Stimulated activated naive CD8-positive, alpha-beta T cell treated with anti-CD3 and anti-CD28 coated beads, Interleukin-15, amount 100 ng/mL, for 72 hours (primary cell): ENCODE results near the gene EPHB6.

ENCODE experiments used
- ATAC-seq: fragments of 150-1000 bp; cut with Tn5 transposase; 2 replicates; pipeline ENCODE4 v1.10.0; 2021; ENCODE audit warnings: mild to moderate bottlenecking, moderate library complexity
- DNase-seq, 2 donors: peaks; one replicate each; pipeline ENCODE4 v3.0.0; 2021 to 2022
- H3K27ac Mint-ChIP-seq, 2 donors: one replicate each; pipeline ENCODE4 v1.8.0; 2022; ENCODE audit warnings: mild to moderate bottlenecking in 2 of 2, mixed read lengths in 2 of 2, moderate library complexity in 2 of 2
- H3K27me3 Mint-ChIP-seq: one replicate; pipeline ENCODE4 v1.8.0; 2022; ENCODE audit warnings: mixed read lengths
- H3K4me1 Mint-ChIP-seq: one replicate; pipeline ENCODE4 v1.8.0; 2022; ENCODE audit warnings: mild to moderate bottlenecking, mixed read lengths
- H3K4me3 Mint-ChIP-seq, 2 donors: one replicate each; pipeline ENCODE4 v1.8.0; 2022; ENCODE audit warnings: mild to moderate bottlenecking in 2 of 2, mixed read lengths in 2 of 2, moderate library complexity in 1 of 2
- H3K9me3 Mint-ChIP-seq, 2 donors: one replicate each; pipeline ENCODE4 v1.8.0; 2022; ENCODE audit warnings: mixed read lengths in 2 of 2

EPHB6 gene

DNA sequence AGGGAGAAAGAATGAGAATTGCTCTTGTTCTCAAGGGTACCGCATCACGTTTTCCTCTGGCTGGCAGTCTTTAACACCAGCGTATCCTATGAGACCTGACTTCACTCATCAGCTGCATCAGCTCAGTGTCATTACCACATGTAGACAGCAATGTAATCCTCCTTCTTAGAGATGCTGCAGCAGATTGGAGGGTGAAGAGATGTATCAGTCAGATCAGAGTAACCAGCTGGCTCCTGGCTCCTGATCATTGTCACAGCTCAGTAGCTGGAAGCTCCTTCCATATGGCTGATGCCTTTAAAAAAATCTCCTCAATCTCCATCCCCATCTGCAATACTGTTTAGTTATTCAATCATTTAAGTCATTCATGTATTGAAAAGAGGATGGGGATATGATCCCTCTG lies 39.7 kb upstream of the EPHB6 start:
- Mint-ChIP-seq H3K4me3 (no peak overlapping the region), H3K27me3 (peaks cover 10% of the 10 kb centered on the region), H3K9me3 (no peaks in the 10 kb centered on the region), H3K4me1 (peaks cover 55% of the 10 kb centered on the region), H3K27ac (no peak overlapping the region)
- ATAC-seq, result no peak
- no peak for DNase-seq

DNA sequence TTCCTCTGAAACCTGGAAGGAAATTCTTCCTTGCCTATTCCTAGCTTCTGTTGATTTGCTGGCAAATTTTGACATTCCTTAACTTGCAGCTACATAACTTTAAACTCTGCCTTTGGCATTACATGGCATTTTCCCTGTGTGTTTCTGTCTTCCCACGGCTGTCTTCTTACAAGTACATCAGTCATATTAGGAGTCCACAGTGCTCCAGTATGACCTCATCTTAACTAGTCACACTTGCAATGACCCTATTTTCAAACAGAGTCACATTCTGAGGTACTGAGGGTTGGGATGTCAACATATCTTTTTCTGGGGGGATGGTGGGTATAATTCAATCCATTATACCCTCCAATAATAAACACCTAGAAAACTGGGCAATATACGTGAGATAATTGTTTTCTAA lies 37.4 kb upstream of the EPHB6 start:
- peaks cover 6 to 13% of the 10 kb centered on the region in 2 donors for H3K9me3 Mint-ChIP-seq
- ATAC-seq (no peak), DNase-seq (no peak)
- no peak overlapping the region for H3K27ac Mint-ChIP-seq
- no peak overlapping the region for H3K4me3 Mint-ChIP-seq
- peaks cover 31% of the 10 kb centered on the region for H3K4me1 Mint-ChIP-seq
- peaks cover 10% of the 10 kb centered on the region for H3K27me3 Mint-ChIP-seq

DNA sequence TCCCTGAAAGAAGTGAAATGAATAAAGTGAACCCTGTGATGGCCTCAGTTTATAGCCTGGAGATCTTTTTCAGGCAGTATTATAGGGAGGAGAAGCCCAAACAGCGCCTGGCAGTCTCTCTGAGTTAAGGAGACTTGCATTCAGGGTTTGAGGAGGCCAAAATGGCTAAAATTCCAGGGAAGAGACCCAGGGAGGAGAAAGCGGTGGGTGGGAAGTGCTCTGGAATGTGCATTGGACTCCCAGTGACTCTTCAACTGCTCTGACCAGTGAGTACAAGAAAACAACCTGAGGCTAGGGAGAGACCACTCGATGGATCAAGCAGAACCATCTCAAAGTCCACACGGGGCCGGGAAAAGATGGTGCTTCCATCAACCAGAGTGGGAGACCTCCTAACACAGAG lies 35.3 kb upstream of the EPHB6 start:
- H3K27ac Mint-ChIP-seq, result no peak overlapping the region
- ATAC-seq, result no peak

DNA sequence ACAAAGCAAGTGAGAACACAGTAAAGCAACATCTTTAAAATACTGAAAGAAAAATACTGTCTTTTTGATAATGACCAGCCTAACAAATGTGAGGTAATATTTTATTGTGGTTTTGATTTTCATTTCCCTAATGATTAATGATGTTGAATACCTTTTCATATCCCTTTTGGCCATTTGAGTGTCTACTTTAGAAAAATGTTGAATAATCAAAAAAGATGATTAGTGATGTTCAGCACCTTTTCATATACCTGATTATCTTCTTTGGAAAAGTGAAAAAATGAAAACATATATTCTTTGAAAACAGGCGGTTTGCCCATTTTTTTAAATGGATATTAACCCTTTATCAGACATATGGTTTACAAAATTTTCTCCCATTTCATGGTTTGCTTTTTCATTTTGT lies 32.2 kb upstream of the EPHB6 start:
- Mint-ChIP-seq H3K4me3 (no peak overlapping the region), H3K27me3 (peaks cover 10% of the 10 kb centered on the region), H3K27ac (no peak overlapping the region), H3K4me1 (peaks cover 13% of the 10 kb centered on the region), H3K9me3 (peaks cover 9 to 19% of the 10 kb centered on the region in 2 donors)
- DNase-seq (no peak), ATAC-seq (no peak)

More for the DNA sequence above, 35.3 kb upstream of the EPHB6 start:
- no peak for DNase-seq
- Mint-ChIP-seq H3K4me3 (no peak overlapping the region), H3K9me3 (peaks cover 9 to 13% of the 10 kb centered on the region in 2 donors), H3K4me1 (peaks cover 13% of the 10 kb centered on the region), H3K27me3 (peaks cover 10% of the 10 kb centered on the region)

DNA sequence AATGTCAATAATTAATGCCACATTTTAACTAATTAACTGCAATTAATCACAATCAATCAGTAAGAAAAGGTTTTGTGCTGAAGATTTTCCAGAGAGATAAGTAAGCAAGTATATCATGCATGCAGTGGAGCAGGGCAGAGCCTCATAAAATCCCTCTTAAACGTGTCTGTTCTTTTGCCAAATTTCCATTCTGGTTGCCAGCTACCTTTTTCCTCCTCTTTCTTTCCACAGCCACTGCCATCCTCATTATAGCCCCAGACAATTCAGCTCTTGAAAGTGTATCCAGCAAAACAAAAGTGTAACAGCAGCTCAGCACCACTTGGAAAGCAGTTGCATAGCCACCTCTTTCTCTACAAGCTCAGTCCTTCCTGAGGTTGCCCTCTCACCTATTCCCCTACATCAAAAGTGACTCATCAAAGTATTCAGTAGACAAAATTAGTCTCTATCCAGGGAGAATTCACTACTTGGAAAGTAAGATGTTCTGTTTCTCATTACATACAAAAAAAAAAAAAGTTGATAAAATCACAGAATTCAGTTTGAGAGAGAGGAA lies 26.9 kb upstream of the EPHB6 start:
- Mint-ChIP-seq H3K9me3 (peaks cover 4 to 6% of the 10 kb centered on the region in 2 donors), H3K4me3 (no peak overlapping the region), H3K27me3 (no peaks in the 10 kb centered on the region), H3K27ac (peak overlapping the region in 1 of 2 donors; percentile 24), H3K4me1 (peaks cover 16% of the 10 kb centered on the region)
- DNase-seq, result no peak
- no peak for ATAC-seq

DNA sequence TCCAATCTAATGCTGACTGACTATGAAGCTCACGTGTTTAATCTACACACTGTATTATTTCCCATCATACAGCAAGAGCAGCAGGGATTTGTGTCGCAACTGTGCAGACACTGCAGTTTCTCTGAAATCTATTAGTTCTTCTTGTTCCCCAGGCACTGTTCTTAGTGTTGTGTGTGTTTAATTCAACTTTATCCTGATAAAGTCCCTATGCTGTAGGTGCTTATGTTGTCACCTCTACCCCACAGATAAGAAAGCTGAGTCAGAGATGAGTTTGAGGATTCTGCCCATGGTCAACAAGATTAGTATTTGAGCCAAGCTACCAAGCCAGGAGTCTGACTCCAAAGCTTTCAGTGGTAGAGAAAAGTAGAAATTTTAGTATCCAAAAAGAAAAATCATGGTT lies 22.5 kb upstream of the EPHB6 start:
- ATAC-seq (no peak), DNase-seq (no peak)
- Mint-ChIP-seq H3K4me1 (peaks cover 41% of the 10 kb centered on the region), H3K4me3 (no peak overlapping the region), H3K27me3 (no peaks in the 10 kb centered on the region), H3K9me3 (no peaks in the 10 kb centered on the region), H3K27ac (no peak overlapping the region)

DNA sequence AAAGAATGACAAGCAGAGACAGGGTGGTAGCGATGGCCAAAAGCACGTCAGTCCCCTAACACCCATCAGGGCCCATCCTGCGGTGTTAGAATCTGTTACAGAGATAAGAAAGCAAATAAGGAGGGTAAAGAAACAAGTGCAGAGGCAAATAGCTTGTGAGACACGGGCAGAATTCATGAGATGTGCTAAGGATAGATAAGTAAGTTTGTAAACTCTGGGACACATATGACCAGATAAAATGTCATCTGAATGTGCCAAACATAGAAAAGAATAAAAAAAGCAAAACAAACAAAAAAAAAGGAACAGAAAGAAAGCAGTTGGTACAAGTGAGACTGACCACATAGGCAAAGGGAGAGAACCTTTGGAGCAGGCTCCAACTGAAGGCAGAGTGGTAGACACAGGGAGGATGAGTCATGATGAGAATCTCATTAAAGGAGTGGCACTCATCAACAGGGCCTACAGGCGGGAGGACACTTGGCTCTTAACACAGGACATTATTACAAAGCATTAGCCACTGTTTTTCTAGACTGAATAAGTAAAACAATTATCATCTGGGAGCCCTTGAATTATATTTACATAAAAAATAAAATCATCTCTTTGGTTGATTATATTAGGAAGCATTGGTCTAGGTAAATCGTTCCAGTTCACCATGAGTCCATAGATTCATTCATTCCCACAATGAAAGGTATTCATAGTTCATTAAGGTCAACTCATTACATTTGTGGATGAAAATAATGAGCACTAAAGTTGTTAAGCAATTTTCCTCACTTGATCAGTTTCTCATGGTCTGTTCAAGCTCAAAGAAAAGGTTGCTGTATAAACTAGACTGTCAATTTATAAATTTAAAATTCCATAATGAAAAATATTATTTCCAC lies 21.5 kb upstream of the EPHB6 start:
- Mint-ChIP-seq H3K27me3 (no peaks in the 10 kb centered on the region), H3K4me3 (no peak overlapping the region), H3K27ac (peak overlapping the region in 1 of 2 donors; percentile 1), H3K4me1 (peaks cover 35% of the 10 kb centered on the region), H3K9me3 (no peaks in the 10 kb centered on the region)
- ATAC-seq (peak; percentile 64), DNase-seq (no peak)

DNA sequence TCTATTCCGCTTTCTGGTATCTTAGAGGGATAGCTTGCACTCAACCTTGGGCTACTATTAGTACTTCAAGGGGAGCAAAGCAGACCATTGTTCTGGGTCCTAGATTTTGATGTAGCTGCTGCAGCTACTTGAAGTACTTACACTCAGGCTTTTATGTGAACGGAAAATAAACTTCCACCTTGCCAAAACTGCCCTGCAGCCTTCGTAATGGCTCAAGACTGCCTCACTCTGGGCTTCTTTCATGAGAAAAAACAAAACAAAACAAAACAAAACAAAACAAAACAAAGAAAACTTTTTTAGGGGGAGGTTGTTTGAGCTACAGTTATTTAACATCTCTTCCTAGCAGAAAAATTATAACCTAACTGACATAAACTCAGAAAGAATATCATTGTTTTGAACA lies 19.4 kb upstream of the EPHB6 start:
- Mint-ChIP-seq H3K27me3 (no peaks in the 10 kb centered on the region), H3K4me1 (peaks cover 35% of the 10 kb centered on the region), H3K9me3 (no peaks in the 10 kb centered on the region), H3K27ac (peak overlapping the region in 1 of 2 donors; percentile 19), H3K4me3 (peak overlapping the region in 1 of 2 donors; percentile 55)
- ATAC-seq (no peak), DNase-seq (peak in 1 of 2 donors; percentile 17)

DNA sequence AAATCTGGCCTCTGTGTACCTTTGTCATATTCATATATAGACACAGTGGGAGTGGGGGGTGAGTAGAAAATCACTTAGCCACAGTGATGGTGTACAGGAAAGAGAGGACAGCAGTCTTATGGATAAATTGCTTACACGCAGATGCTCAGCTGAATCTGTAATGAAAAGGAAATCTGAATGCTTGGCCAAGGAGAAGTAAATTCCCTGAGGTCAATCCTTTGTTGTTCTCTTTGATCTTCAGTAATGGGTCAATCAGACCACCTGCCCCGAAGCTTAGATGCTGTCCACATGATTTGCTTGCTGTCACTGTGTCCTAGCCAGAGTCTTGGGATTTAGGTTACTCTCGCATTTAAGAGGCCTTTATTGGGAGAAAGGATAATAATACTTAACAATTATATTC lies 18.4 kb upstream of the EPHB6 start:
- ATAC-seq, result no peak
- no peak overlapping the region for H3K27ac Mint-ChIP-seq

DNA sequence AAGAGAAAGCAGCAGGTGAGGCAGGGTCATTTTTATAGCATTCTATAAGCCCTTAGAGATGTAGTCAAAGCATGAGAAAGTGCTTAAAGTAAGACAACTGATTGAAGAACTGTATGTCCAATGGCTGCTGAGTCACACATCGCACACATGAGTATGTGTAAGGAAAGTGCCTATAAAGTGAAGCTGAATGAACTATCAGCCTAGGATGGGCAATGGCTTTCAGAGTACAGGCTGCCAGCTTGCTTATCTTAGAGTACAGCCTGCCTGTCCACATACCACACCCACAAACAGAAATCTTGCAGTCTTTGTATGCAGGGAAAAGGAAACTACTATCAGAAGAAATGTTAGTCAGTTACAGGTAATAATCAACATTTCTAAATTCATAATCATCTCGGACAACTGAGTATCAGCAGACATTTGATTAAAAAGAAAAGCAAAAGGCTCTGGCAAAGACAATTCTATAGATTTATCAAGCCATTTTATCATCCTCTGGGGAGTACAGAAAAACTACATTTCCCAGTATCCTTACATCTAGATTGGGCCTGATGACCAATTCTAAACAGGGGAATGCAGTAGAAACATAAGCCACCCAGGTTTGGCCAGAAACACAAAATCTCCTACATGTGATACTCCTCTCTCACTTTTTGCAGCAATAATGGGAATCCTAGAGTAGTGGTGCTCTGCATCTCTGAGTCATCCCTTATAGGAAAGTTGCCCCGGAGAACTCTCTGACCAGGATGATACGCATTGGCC lies 16.2 kb upstream of the EPHB6 start:
- ATAC-seq, result no peak
- Mint-ChIP-seq H3K27ac (no peak overlapping the region), H3K9me3 (no peaks in the 10 kb centered on the region), H3K4me3 (no peak overlapping the region), H3K27me3 (no peaks in the 10 kb centered on the region), H3K4me1 (peaks cover 21% of the 10 kb centered on the region)
- DNase-seq, result no peak

More for the DNA sequence above, 18.4 kb upstream of the EPHB6 start:
- Mint-ChIP-seq H3K4me3 (no peak overlapping the region), H3K9me3 (no peaks in the 10 kb centered on the region), H3K4me1 (peaks cover 30% of the 10 kb centered on the region), H3K27me3 (no peaks in the 10 kb centered on the region)
- DNase-seq, result no peak

DNA sequence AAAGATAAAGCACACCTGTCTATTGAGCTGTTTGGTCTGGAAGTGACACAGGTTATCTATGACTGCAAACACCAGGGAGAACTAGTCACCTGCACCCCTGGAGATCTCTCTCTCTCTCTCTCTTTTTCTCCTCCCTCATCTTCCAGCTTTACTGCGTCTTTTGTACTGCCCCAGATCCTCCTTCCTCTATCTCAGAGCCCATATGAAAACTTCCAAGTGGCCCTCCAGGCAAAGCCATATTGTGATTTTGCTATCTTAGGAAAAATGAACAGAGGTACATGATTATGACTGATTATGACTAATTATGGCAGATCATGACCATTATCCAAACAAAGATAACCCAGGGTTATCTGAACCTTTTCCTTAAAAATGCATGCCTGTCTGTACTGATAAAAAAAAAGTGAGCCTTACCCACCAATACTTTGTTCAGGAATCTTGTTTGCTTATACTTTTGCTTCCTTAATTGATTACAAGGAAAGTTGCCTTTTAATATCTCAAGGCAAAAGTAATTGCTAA lies 12.6 kb upstream of the EPHB6 start:
- ATAC-seq (no peak), DNase-seq (no peak)
- Mint-ChIP-seq H3K27ac (no peak overlapping the region), H3K4me1 (no peaks in the 10 kb centered on the region), H3K9me3 (no peaks in the 10 kb centered on the region), H3K27me3 (no peaks in the 10 kb centered on the region), H3K4me3 (no peak overlapping the region)

DNA sequence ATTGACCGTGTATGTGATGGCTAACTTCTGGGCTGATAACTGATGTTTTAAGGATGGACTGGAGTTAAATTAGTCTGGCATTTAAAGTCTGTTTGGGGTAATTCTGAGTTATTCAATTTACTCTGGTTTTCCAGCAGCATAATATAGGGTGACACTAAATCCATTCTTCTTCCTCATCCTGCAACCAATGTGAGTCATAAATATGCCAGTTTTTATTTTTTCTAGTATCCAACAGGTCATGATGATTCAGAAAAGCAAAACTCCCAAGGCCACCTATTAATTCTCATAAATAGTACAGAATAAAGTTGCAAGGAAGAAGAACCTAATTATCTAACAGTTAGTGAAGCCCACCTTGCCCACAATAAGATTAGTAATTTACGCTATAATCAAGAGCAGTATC lies 7.5 kb upstream of the EPHB6 start:
- DNase-seq (no peak), ATAC-seq (no peak)
- H3K27ac Mint-ChIP-seq, result no peak overlapping the region
- no peak overlapping the region for H3K4me3 Mint-ChIP-seq
- no peaks in the 10 kb centered on the region for H3K9me3 Mint-ChIP-seq
- H3K4me1 Mint-ChIP-seq, result no peaks in the 10 kb centered on the region
- H3K27me3 Mint-ChIP-seq, result no peaks in the 10 kb centered on the region

DNA sequence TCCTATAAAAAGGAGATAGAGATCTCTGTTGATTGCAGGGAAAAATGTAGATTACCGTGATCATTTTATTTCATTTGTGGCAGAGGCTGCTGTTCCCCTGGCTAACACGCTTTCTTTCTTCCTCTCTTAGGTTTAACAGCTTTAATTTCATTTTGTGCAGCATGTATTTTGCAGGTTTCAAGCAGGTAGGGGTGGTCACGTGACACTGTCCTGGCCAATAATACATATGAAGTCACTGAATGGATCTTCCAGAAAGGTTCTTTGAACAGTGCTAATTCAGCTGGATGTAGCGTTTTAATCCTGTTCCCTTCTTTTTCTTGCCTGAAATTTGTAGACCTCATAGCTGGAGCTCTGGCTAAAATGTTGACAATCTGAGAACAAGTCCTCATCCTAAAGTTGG lies 3.6 kb upstream of the EPHB6 start:
- H3K27ac Mint-ChIP-seq, result no peak overlapping the region
- DNase-seq, result no peak
- H3K9me3 Mint-ChIP-seq, result no peaks in the 10 kb centered on the region
- H3K4me1 Mint-ChIP-seq, result peaks cover 15% of the 10 kb centered on the region
- H3K27me3 Mint-ChIP-seq, result peaks cover 8% of the 10 kb centered on the region
- ATAC-seq, result no peak
- H3K4me3 Mint-ChIP-seq, result no peak overlapping the region

DNA sequence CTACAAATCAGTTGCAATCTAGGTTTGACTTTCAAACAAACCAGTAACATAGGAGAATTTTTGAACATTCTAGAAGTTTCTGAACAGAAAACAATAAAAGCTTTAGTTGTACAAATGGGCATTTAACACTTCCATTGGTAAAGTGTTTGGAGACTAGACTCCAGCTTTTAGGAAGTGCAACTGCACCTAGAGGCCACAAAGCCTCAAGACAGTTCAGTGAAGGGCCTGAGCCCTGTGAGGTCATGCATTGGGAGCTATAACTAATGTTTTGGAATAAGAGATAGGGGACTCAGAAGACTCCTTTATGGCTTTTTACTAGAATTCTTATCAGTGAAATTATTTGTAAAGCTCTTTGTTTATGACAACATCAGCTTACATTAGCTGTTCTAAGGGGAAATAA lies 3.0 kb upstream of the EPHB6 start:
- no peaks in the 10 kb centered on the region for H3K9me3 Mint-ChIP-seq
- no peak for ATAC-seq
- DNase-seq, result no peak
- H3K4me3 Mint-ChIP-seq, result no peak overlapping the region
- peaks cover 20% of the 10 kb centered on the region for H3K4me1 Mint-ChIP-seq
- no peak overlapping the region for H3K27ac Mint-ChIP-seq
- peaks cover 8% of the 10 kb centered on the region for H3K27me3 Mint-ChIP-seq

DNA sequence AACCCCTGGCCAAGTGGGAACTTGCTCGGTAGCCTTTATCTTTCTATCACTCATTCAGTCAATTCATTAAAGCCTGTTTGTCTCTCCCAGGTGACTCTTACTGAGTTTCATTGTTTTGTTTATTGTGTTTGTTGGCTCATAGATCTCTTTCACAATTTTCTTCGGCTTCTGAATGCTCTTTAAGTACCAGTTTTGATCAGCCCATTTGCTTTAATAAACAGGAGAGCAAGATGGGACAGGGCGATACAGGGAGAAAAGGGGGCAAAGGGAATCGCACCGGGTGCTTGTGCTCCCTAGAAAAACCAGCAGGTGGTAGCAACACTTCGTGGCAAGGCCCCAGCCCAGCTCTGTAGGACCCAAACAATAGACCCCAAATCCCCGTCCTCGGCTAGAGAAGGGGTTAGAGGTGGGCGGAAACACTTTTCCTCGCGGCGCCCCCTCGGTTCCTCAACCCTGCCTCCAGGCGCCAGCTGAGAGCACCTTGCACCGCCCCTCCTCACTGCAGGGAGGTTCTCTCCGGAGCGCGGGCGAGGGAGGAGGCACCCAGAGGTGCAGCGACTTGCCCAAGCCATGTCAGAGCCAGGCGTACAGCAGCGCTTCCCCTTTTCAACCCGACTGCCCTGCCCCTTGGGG lies 1.0 kb upstream of the EPHB6 start:
- Mint-ChIP-seq H3K27me3 (peaks cover 8% of the 10 kb centered on the region), H3K9me3 (no peaks in the 10 kb centered on the region), H3K27ac (peak overlapping the region; percentile 61 to 80), H3K4me1 (peaks cover 23% of the 10 kb centered on the region), H3K4me3 (peak overlapping the region; percentile 92 to 96)
- ATAC-seq (peak; percentile 84), DNase-seq (peak; percentile 73)
